ENCODE results near the gene LINC00237. TPM values are rescaled to one million over a fixed set of nuclear protein-coding genes. Genes with fewer than 3 reads are reported as not detected.

The LINC00237 gene
- total RNA-seq, 1 donor from 2014 or later = not detected

GRCh38 chr20:21139881-21140566 is 33.9 kb upstream of the LINC00237 start:
- Mint-ChIP-seq H3K4me3 (ENCODE audit: unreplicated experiment) (no peak overlapping the region), H3K27ac (ENCODE audit: unreplicated experiment) (no peak overlapping the region), H3K27me3 (ENCODE audit: unreplicated experiment) (no peaks in the 10 kb centered on the region), H3K36me3 (ENCODE audit: low read depth, unreplicated experiment) (no peaks in the 10 kb centered on the region), H3K4me1 (ENCODE audit: unreplicated experiment) (no peaks in the 10 kb centered on the region), H3K9me3 (ENCODE audit: unreplicated experiment) (no peaks in the 10 kb centered on the region)
- DNase-seq (ENCODE audit: low spot score) = no peak
- no peak for TF ChIP-seq CTCF (IDR thresholded peaks at IDR 0.05; ENCODE audit: unreplicated experiment)

- no peak for TF ChIP-seq CTCF (IDR thresholded peaks at IDR 0.05; ENCODE audit: unreplicated experiment)
- no peaks in the 10 kb centered on the region for H3K36me3 Mint-ChIP-seq (ENCODE audit: low read depth, unreplicated experiment)
- no peaks in the 10 kb centered on the region for H3K27me3 Mint-ChIP-seq (ENCODE audit: unreplicated experiment)
- no peak overlapping the region for H3K4me3 Mint-ChIP-seq (ENCODE audit: unreplicated experiment)
- no peak for DNase-seq (ENCODE audit: low spot score)
- H3K9me3 Mint-ChIP-seq (ENCODE audit: unreplicated experiment) = no peaks in the 10 kb centered on the region
- H3K4me1 Mint-ChIP-seq (ENCODE audit: unreplicated experiment) = peaks cover 4% of the 10 kb centered on the region
- no peak overlapping the region for H3K27ac Mint-ChIP-seq (ENCODE audit: unreplicated experiment)
Observed at GRCh38 chr20:21137078-21137477, 30.9 kb upstream of the LINC00237 start.

GRCh38 chr20:21136015-21136732 is 30.0 kb upstream of the LINC00237 start:
- Mint-ChIP-seq H3K4me1 (ENCODE audit: unreplicated experiment) (peaks cover 4% of the 10 kb centered on the region), H3K4me3 (ENCODE audit: unreplicated experiment) (no peak overlapping the region), H3K27ac (ENCODE audit: unreplicated experiment) (no peak overlapping the region), H3K9me3 (ENCODE audit: unreplicated experiment) (no peaks in the 10 kb centered on the region), H3K27me3 (ENCODE audit: unreplicated experiment) (no peaks in the 10 kb centered on the region), H3K36me3 (ENCODE audit: low read depth, unreplicated experiment) (no peaks in the 10 kb centered on the region)
- no peak for TF ChIP-seq CTCF (IDR thresholded peaks at IDR 0.05; ENCODE audit: unreplicated experiment)
- no peak for DNase-seq (ENCODE audit: low spot score)

- DNase-seq (ENCODE audit: low spot score) = no peak
- H3K27ac Mint-ChIP-seq (ENCODE audit: unreplicated experiment) = no peak overlapping the region
- no peaks in the 10 kb centered on the region for H3K27me3 Mint-ChIP-seq (ENCODE audit: unreplicated experiment)
- H3K36me3 Mint-ChIP-seq (ENCODE audit: low read depth, unreplicated experiment) = no peaks in the 10 kb centered on the region
- TF ChIP-seq CTCF (IDR thresholded peaks at IDR 0.05; ENCODE audit: unreplicated experiment) = no peak
- H3K4me3 Mint-ChIP-seq (ENCODE audit: unreplicated experiment) = no peak overlapping the region
- peaks cover 4% of the 10 kb centered on the region for H3K4me1 Mint-ChIP-seq (ENCODE audit: unreplicated experiment)
- no peaks in the 10 kb centered on the region for H3K9me3 Mint-ChIP-seq (ENCODE audit: unreplicated experiment)
Observed at GRCh38 chr20:21134883-21135493, 28.8 kb upstream of the LINC00237 start.

Data from endothelial cell (in vitro differentiated cells).